B cell (primary cell): ENCODE results near the gene SLC49A3. TPM values are rescaled to one million over a fixed set of nuclear protein-coding genes. Genes with fewer than 3 reads are reported as not detected.
"Not testable (repeated sequence)": the region's sequence is repeated elsewhere in the genome, so short reads cannot be mapped to it uniquely, and the experiment has no call there.

Source experiments
- ATAC-seq: fragments of 200-7000 bp; cut with Tn5 transposase; one replicate; pipeline ENCODE4 v1.10.0; 2021; ENCODE audit warnings: low read depth, mild to moderate bottlenecking, moderate number of reproducible peaks, moderate library complexity
- CTCF ChIA-PET: fragments of 350-600 bp; sonication (Branson Sonifier 250); formaldehyde crosslinking; loops from one replicate; lab custom pipeline; 2021; ENCODE audit warnings: antibody characterized with exemption, inconsistent platforms; lab: Charles Lee
- POLR2A ChIA-PET: fragments of 350-600 bp; sonication (Branson Sonifier 250); formaldehyde crosslinking; loops from one replicate; lab custom pipeline; 2021; ENCODE audit warnings: antibody characterized with exemption; lab: Charles Lee
- DNase-seq: peaks from one replicate; pipeline ENCODE4 v3.0.0; 2013
- H2AFZ ChIP-seq: 2 replicates; pipeline ENCODE4 v1.6.1; 2012; ENCODE audit warnings: mild to moderate bottlenecking, low read depth, low read length; ENCODE audit not compliant: insufficient read depth, poor library complexity, severe bottlenecking
- H3K27ac ChIP-seq, 2 donors: 1 replicate in 1 of 2; 2 replicates in 1 of 2; pipeline ENCODE4 v1.5.1; 2012 to 2013; ENCODE audit warnings: low read length in 2 of 2, mild to moderate bottlenecking in 2 of 2, moderate library complexity in 1 of 2
- H3K27me3 ChIP-seq, 4 experiments: fragments of 200-600 bp in 1 of 4; sonication (generic) in 1 of 4; replicated peaks in 1 of 4; 1 replicate in 2 of 4; 2 replicates in 2 of 4; pipeline versions ENCODE4 v1.6.1 to v1.7.0; 2013 to 2016; ENCODE audit warnings: low read length in 3 of 4, mild to moderate bottlenecking in 2 of 4, mixed read lengths in 1 of 4, moderate library complexity in 1 of 4; ENCODE audit not compliant: insufficient read depth in 4 of 4, control insufficient read depth in 3 of 4; ENCODE audit errors: control extremely low read depth in 1 of 4
- H3K36me3 ChIP-seq, 2 experiments: replicated peaks in 1 of 2; 1 replicate in 1 of 2; 2 replicates in 1 of 2; pipeline versions ENCODE4 v1.6.1 to v1.7.1; 2013; ENCODE audit warnings: low read length in 1 of 2; ENCODE audit not compliant: insufficient read depth in 2 of 2, control insufficient read depth in 1 of 2; ENCODE audit errors: control extremely low read depth in 1 of 2, extremely low read depth in 1 of 2
- H3K4me1 ChIP-seq, 2 donors: fragments of 200-600 bp in 1 of 2; sonication (generic) in 1 of 2; 1 replicate in 1 of 2; 2 replicates in 1 of 2; pipeline versions ENCODE4 v1.5.1 to v1.6.1; 2013 to 2017; ENCODE audit warnings: low read length in 2 of 2; ENCODE audit not compliant: control insufficient read depth in 2 of 2, insufficient read depth in 2 of 2
- H3K4me2 ChIP-seq: replicated peaks from 2 replicates; pipeline ENCODE3; 2012; ENCODE audit warnings: mild to moderate bottlenecking, low read depth, low read length; ENCODE audit not compliant: poor library complexity, severe bottlenecking
- H3K4me3 ChIP-seq, 5 experiments: fragments of 200-600 bp in 1 of 5; sonication (generic) in 1 of 5; 1 replicate in 3 of 5; 2 replicates in 2 of 5; pipeline versions ENCODE4 v1.5.1 to v1.7.0; 2011 to 2016; ENCODE audit warnings: low read length in 4 of 5, mild to moderate bottlenecking in 4 of 5, low read depth in 2 of 5, control low read depth in 1 of 5, moderate library complexity in 1 of 5; ENCODE audit not compliant: insufficient read depth in 1 of 5; ENCODE audit errors: control extremely low read depth in 1 of 5, extremely low read depth in 1 of 5
- H3K79me2 ChIP-seq: fragments of 200-600 bp; sonication (generic); one replicate; pipeline ENCODE4 v1.6.0; 2016; ENCODE audit warnings: low read length; ENCODE audit not compliant: control insufficient read depth, insufficient read depth
- H3K9ac ChIP-seq: fragments of 200-600 bp; sonication (generic); 2 replicates; pipeline ENCODE4 v1.6.1; 2017; ENCODE audit warnings: mild to moderate bottlenecking, low read length, moderate library complexity
- H3K9me3 ChIP-seq, 3 donors: one replicate each; pipeline versions ENCODE4 v1.6.1 to v1.7.1; 2013; ENCODE audit warnings: low read length in 2 of 3; ENCODE audit not compliant: control insufficient read depth in 2 of 3, insufficient read depth in 1 of 3; ENCODE audit errors: control extremely low read depth in 1 of 3
- H4K20me1 ChIP-seq: 2 replicates; pipeline ENCODE4 v1.6.0; 2012; ENCODE audit warnings: mild to moderate bottlenecking, low read length; ENCODE audit not compliant: insufficient read depth, control insufficient read depth, poor library complexity, severe bottlenecking
- H3K27ac Mint-ChIP-seq: one replicate; pipeline ENCODE4 v1.8.0; 2021; ENCODE audit warnings: mixed read lengths
- H3K27me3 Mint-ChIP-seq: one replicate; pipeline ENCODE4 v1.8.0; 2021; ENCODE audit warnings: mixed read lengths
- H3K4me1 Mint-ChIP-seq: one replicate; pipeline ENCODE4 v1.8.0; 2021; ENCODE audit warnings: mixed read lengths
- H3K4me3 Mint-ChIP-seq: one replicate; pipeline ENCODE4 v1.8.0; 2021; ENCODE audit warnings: mixed read lengths
- H3K9me3 Mint-ChIP-seq: one replicate; pipeline ENCODE4 v1.8.0; 2022; ENCODE audit warnings: mixed read lengths; ENCODE audit not compliant: insufficient read depth
- CTCF ChIP-seq: fragments of 200-600 bp; IDR thresholded peaks from one replicate; pipeline ENCODE4 v1.8.0; 2022; ENCODE audit warnings: antibody characterized with exemption, mild to moderate bottlenecking
- EZH2 ChIP-seq: IDR thresholded peaks from 2 replicates; pipeline ENCODE4 v1.6.1; 2012; ENCODE audit warnings: borderline replicate concordance, low read depth, mild to moderate bottlenecking, moderate library complexity, low read length; ENCODE audit not compliant: insufficient read depth, poor library complexity, severe bottlenecking
- WGBS: methylation state at CpG from one replicate; pipeline ENCODE4 v1.1.5; 2013; ENCODE audit warnings: missing lambda C conversion rate; ENCODE audit not compliant: insufficient coverage; 5-methylcytosine and 5-hydroxymethylcytosine counted together
- intact Hi-C: fragments of 100-400 bp; cut with micrococcal nuclease; formaldehyde crosslinking; loops from one replicate; pipeline ENCODE4 v1.10.0; 2022
- polyA plus RNA-seq: library from polyadenylated mRNA; depleted of rRNA; stranded (reverse); fragments of >200 nt; gene quantifications from 2 replicates; pipeline ENCODE4 v1.2.3, GENCODE V29; 2012
- total RNA-seq, 2 donors: library from RNA; stranded (reverse); fragments of 120-200 nt in 1 of 2; gene quantifications; 1 replicate in 1 of 2; 2 replicates in 1 of 2; pipeline versions ENCODE4 v1.2.3 to v1.2.4, GENCODE V29; 2013 to 2022

SLC49A3 gene
- total and polyA plus RNA-seq, 2 donors (not counting 1 experiment from before 2014, with no cell fraction given): 2.0 to 4.3 TPM

DNA sequence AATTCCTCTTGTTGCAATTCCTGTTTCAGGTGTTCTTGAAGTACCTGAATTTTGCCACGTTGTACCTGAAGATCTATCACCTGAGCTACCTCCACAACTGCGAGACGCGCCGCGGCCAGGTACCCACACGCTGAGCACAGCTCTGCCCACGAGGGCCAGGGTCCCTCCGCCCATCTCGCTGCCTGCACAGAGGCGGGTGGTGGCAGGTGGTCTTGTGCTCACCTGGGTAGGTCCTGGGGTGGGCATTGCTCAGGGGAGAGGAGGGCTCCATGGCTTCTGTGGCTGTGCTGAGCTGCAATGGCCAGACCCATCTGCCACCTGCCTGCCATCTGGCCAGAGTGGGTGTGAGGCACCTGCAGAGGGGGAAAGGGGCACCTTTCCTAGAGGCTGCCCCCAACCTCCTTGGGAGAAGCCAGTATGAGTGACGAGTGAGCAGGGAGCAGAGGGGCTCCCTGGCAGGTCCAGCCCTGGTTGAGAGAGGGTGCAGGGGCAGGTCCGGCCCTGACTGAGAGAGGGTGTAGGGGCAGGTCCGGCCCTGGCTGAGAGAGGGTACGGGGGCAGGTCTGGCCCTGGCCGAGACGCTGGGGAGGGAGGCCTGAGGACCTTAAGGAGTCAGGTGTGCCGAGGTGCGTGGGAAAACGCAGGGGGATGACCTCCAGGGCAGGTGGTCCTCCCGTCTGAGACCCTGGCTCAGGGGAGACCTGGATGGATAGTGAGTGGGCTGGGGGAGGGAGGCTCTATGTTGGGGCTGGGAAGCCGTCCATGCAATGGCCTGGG lies 52.9 kb downstream of the SLC49A3 start:
- Histone ChIP-seq H3K4me3 (no peak overlapping the region), H3K27ac (no peak overlapping the region), H3K9me3 (peaks cover 0 to 37% (median 3%) of the 10 kb centered on the region in 3 donors), H4K20me1 (no peaks in the 10 kb centered on the region), H3K27me3 (no peaks in the 10 kb centered on the region), H3K79me2 (no peaks in the 10 kb centered on the region), H3K36me3 (no peaks in the 10 kb centered on the region), H3K9ac (no peak overlapping the region), H3K4me2 (no peak overlapping the region), H3K4me1 (no peaks in the 10 kb centered on the region), H2AFZ (no peak overlapping the region)
- ChIA-PET POLR2A (no interaction called here), CTCF (no interaction called here)
- ATAC-seq (no peak), DNase-seq (no peak)
- H3K27me3 Mint-ChIP-seq: peaks cover 12% of the 10 kb centered on the region
- intact Hi-C loops: no loop called here
- H3K27ac Mint-ChIP-seq: no peak overlapping the region
- no peaks in the 10 kb centered on the region for H3K4me1 Mint-ChIP-seq
- H3K4me3 Mint-ChIP-seq: no peak overlapping the region
- no peak for TF ChIP-seq EZH2
- TF ChIP-seq CTCF: no peak
- peaks cover 6% of the 10 kb centered on the region for H3K9me3 Mint-ChIP-seq
- WGBS: 91% methylated on average over 21 of the region's 22 CpGs

DNA sequence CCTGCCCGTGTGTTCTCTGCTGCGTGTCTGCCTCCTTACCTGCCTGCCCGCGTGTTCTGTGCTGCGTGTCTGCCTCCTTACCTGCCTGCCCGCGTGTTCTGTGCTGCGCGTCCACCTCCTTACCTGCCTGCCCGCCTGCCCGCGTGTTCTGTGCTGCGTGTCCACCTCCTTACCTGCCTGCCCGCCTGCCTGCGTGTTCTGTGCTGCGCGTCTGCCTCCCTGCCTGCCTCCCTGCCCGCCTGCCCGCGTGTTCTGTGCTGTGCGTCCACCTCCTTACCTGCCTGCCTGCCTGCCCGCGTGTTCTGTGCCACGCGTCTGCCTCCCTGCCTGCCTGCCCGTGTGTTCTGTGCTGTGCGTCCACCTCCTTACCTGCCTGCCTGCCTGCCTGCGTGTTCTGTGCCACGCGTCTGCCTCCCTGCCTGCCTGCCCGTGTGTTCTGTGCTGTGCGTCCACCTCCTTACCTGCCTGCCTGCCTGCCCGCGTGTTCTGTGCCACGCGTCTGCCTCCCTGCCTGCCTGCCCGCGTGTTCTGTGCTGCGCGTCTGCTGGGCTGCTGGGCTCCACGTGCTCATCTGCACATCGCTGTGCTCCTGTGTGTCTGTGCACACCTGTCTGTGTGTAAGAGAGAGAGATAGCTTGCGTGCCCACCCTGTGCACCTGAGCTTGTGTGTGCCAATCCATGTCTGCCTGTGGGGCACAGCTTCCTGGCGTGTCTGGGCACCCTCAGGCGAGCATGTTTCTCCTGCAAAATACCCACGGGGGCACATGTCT lies 53.7 kb downstream of the SLC49A3 start:
- intact Hi-C loops, H3K4me1 Mint-ChIP-seq, DNase-seq, H3K27me3 ChIP-seq, H3K27ac Mint-ChIP-seq, H3K4me2 ChIP-seq, H3K4me3 ChIP-seq, H3K4me3 Mint-ChIP-seq, POLR2A ChIA-PET, H3K27me3 Mint-ChIP-seq, H2AFZ ChIP-seq, H3K9ac ChIP-seq, ATAC-seq, H3K36me3 ChIP-seq, H3K4me1 ChIP-seq, CTCF ChIA-PET, H3K79me2 ChIP-seq, H3K9me3 Mint-ChIP-seq, H4K20me1 ChIP-seq, H3K27ac ChIP-seq: not testable (repeated sequence)
- peaks cover 0 to 37% (median 3%) of the 10 kb centered on the region in 3 donors for H3K9me3 ChIP-seq
- 94% methylated on average over 43 of the region's 46 CpGs for WGBS
